Transverse colon (tissue), 4 donors: ENCODE results near the gene PTPN11. TPM values are rescaled to one million over a fixed set of nuclear protein-coding genes. Genes with fewer than 3 reads are reported as not detected.

ENCODE experiments used
- DNase-seq: peaks from one replicate; pipeline ENCODE4 v3.0.0-alpha.2; 2019
- H3K27ac ChIP-seq, 4 donors: fragments of 200-600 bp; sonication (generic); 2 replicates each; pipeline ENCODE4 v1.5.1; 2016 to 2018; ENCODE audit warnings: inconsistent platforms in 4 of 4
- H3K27me3 ChIP-seq: fragments of 200-600 bp; sonication (generic); 2 replicates; pipeline ENCODE4 v1.5.1; 2017; ENCODE audit warnings: inconsistent platforms
- H3K36me3 ChIP-seq, 4 donors: fragments of 200-600 bp; sonication (generic); 2 replicates each; pipeline ENCODE4 v1.5.1; 2017 to 2019; ENCODE audit warnings: inconsistent platforms in 4 of 4
- H3K4me1 ChIP-seq, 4 donors: fragments of 200-600 bp; sonication (generic); 2 replicates each; pipeline ENCODE4 v1.5.1; 2017 to 2020; ENCODE audit warnings: inconsistent platforms in 4 of 4
- H3K4me3 ChIP-seq, 4 donors: fragments of 200-600 bp; sonication (generic); 1 replicate in 1 of 4; 2 replicates in 3 of 4; pipeline versions ENCODE4 v1.5.1 to v1.6.1; 2017 to 2019; ENCODE audit warnings: inconsistent platforms in 4 of 4
- H3K9me3 ChIP-seq, 2 donors: fragments of 200-600 bp; sonication (generic); 2 replicates each; pipeline ENCODE4 v1.5.1; 2017 to 2019; ENCODE audit warnings: inconsistent platforms in 2 of 2
- POLR2A ChIP-seq: fragments of 450-650 bp; IDR thresholded peaks from one replicate; pipeline ENCODE4 v1.6.1; 2016; ENCODE audit warnings: antibody characterized with exemption, mild to moderate bottlenecking, moderate library complexity
- WGBS, 2 donors: methylation state at CpG; one replicate each; pipeline ENCODE4 v1.1.5; 2018; ENCODE audit warnings: low coverage in 1 of 2; 5-methylcytosine and 5-hydroxymethylcytosine counted together
- in situ Hi-C, 4 donors: fragments of 200-750 bp; cut with MboI; loops; one replicate each; pipeline versions ENCODE4 v1.15.0 to v1.15.1; 2017; ENCODE audit warnings: low sequenced_read_pairs in 3 of 4, low pct_ligation_motif_present in 1 of 4, low pct_unique_long_range_greater_than_20kb in 1 of 4
- intact Hi-C: fragments of 100-400 bp; cut with DNase I; formaldehyde crosslinking; loops from one replicate; pipeline ENCODE4 v1.15.1; 2023; ENCODE audit warnings: low total_unique reads
- total RNA-seq, 4 donors: library from RNA; depleted of rRNA; stranded (reverse); fragments of >200 nt; gene quantifications; one replicate each; pipeline ENCODE4 v1.1.0, GENCODE V29; 2016

Gene PTPN11
- total RNA-seq, 4 donors from 2014 or later, result 46.4 to 56.7 (median 50.3) TPM

DNA sequence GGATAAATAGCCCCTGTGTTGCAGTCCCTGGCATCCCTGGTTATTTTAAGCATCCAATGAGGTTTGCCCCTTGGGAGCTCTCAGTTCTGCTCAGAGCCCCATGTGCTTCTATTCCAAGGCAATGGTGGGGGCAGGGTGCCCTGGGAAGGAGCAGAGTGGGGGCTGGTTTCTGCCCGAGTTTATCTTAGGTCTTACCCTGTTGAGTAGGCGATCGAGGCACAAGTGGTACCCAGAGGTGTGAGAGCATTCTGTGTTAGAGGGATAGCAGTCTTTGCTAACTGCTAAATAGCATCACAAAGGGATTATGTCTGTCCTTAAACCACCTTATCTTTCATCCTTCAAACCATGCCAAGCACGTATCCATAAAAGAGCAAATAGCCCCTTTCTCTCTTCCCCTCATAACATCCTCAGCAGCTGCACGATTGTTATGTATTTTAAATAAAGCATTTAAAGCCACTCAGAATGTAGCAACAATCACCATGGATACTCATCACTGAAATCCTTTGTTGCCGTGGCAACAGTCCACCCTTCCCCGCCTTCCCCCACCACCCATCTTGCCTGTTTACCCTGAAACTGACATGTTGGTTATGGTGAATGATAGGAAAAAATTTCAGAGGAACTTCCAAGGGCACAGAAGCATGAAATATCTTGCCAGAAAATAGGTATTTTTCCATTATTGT, 139.3 kb downstream of the PTPN11 start:
- in situ Hi-C loops, result no loop called here
- Histone ChIP-seq H3K36me3 (no peaks in the 10 kb centered on the region), H3K27ac (no peak overlapping the region)

More for the DNA sequence above, 139.3 kb downstream of the PTPN11 start:
- Histone ChIP-seq H3K9me3 (no peaks in the 10 kb centered on the region), H3K4me3 (no peak overlapping the region), H3K4me1 (no peaks in the 10 kb centered on the region), H3K27me3 (peaks cover 4% of the 10 kb centered on the region)
- no peak for TF ChIP-seq POLR2A
- DNase-seq, result no peak
- 53 to 61% methylated on average over 7 of the region's 7 CpGs for WGBS, 2 donors
- intact Hi-C loops, result no loop called here

Other genes with a start within 250 kb of the PTPN11 start
- 100 to 1,000 TPM in 2 of 4 donors, 10 to 100 TPM in 2; 52.6 to 171 (median 121) TPM for gene HECTD4, start 36.5 kb upstream of the PTPN11 start, total RNA-seq
- gene RPL6, start 9.3 kb upstream of the PTPN11 start, total RNA-seq, result 1,000 to 10,000 TPM in 1 of 4 donors, 100 to 1,000 TPM in 3; 361 to 1,162 (median 790) TPM